GM20000 (cell line): ENCODE data around the gene JARID2.

Experiments used
- DNase-seq: peaks from one replicate; pipeline ENCODE4 v3.0.0; 2012; ENCODE audit warnings: low spot score
- TF ChIP-seq, protein P1 (sequence below): IDR thresholded peaks from 2 replicates; pipeline ENCODE4 v1.5.1; 2012; ENCODE audit warnings: mild to moderate bottlenecking, control low read depth; ENCODE audit errors: extremely low read depth, missing control alignments

Gene JARID2

GRCh38 chr6:15248451-15249370 is 2.8 kb downstream of the JARID2 start:
- TF ChIP-seq, protein P1, sequence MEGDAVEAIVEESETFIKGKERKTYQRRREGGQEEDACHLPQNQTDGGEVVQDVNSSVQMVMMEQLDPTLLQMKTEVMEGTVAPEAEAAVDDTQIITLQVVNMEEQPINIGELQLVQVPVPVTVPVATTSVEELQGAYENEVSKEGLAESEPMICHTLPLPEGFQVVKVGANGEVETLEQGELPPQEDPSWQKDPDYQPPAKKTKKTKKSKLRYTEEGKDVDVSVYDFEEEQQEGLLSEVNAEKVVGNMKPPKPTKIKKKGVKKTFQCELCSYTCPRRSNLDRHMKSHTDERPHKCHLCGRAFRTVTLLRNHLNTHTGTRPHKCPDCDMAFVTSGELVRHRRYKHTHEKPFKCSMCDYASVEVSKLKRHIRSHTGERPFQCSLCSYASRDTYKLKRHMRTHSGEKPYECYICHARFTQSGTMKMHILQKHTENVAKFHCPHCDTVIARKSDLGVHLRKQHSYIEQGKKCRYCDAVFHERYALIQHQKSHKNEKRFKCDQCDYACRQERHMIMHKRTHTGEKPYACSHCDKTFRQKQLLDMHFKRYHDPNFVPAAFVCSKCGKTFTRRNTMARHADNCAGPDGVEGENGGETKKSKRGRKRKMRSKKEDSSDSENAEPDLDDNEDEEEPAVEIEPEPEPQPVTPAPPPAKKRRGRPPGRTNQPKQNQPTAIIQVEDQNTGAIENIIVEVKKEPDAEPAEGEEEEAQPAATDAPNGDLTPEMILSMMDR: no peak
- peak; percentile 95 for DNase-seq

DNA sequence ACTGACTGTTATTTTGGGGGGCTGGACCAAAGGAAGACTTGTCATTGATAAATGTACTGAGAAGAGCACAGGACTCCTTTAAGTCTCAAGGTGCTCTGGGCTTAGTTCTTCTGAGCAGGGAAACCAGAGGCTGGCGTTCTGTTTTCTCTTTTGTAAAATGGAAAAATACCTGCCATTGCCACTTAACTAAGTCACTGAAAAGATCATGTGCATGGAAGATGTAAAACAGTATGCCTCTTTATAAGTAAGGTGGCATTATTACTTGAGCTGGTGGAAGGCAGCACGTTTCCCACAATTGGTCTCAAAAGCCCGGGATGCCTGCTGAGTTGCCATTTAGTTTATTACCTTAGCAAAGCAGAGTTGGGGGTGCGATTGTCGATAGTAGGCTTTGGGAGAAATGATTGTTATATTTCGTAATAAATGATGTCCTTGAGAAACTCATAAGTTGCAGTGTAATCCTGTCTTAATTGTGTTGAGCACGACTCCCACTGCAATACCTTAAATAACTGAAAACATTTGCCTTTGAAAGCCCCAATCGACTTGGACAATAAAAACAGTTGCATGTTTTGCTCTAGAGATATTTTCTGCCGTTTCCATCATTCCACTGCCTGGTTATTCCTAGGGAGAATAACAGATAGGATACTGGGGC is 3.6 kb downstream of the JARID2 start:
- DNase-seq: no peak
- TF ChIP-seq, protein P1: no peak

DNA sequence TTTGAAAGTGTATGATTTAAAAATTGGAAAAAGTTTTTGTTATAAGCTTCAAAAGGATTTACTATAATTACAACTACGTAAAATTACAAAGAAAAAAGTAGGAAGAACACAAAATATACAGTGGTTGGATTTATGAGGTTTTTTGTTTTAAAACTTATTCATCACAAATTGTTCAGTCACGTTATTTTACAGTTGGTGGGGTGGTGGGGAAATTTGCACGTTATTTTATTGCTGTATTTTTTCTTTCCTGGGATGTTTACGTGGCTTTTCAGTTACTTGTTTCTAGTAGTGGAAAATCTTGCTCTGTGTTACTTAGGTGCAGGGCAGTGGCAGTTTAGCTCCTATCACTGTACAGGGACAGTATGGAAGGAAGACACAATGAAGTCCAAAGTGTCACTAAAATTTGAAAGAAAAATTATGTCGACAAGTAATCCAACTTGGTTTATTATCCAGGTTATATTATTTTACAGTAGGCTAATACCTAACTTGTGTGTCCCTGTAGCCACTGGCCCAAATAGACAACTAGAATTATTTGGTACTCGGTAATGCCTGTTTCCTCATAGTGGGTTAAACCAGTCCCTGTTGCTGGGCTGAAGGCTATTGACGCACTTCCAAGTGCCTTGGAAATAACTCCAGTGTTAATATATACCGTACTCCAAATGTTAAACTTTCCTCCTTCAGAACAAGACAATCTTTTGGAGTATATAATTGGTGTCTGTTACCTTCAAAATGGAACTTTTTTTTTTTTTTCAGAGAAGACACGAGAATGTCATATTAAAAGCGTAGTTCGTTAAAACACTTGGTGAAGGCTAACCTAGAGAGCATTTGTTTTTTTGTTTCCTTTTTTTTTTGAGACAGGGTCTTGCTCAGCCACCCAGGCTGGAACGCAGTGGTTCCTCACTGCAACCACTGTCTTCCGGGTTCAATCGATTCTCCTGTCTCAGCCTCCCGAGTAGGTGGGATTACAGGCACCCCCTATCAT is 4.6 kb downstream of the JARID2 start:
- DNase-seq: no peak
- TF ChIP-seq, protein P1: no peak

DNA sequence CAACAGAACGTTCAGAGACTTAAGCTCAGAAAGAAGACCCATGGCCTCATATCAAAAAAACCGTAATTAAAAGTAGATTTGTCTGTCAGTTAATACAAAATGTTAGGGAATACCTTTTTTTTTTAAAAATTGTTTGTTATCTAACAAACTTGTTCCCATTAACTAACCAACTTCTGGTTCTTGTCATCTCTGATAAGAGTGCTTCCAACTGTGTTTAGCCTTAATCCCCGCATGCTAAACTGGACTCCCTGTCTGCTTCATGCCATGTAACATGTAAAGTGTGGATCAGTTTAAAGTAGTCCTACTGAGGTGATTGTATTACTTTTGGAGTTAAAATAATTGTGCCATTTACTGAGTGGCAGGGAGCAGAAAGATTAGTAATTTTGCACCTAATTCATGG is 6.3 kb downstream of the JARID2 start:
- TF ChIP-seq, protein P1: no peak
- no peak for DNase-seq

DNA sequence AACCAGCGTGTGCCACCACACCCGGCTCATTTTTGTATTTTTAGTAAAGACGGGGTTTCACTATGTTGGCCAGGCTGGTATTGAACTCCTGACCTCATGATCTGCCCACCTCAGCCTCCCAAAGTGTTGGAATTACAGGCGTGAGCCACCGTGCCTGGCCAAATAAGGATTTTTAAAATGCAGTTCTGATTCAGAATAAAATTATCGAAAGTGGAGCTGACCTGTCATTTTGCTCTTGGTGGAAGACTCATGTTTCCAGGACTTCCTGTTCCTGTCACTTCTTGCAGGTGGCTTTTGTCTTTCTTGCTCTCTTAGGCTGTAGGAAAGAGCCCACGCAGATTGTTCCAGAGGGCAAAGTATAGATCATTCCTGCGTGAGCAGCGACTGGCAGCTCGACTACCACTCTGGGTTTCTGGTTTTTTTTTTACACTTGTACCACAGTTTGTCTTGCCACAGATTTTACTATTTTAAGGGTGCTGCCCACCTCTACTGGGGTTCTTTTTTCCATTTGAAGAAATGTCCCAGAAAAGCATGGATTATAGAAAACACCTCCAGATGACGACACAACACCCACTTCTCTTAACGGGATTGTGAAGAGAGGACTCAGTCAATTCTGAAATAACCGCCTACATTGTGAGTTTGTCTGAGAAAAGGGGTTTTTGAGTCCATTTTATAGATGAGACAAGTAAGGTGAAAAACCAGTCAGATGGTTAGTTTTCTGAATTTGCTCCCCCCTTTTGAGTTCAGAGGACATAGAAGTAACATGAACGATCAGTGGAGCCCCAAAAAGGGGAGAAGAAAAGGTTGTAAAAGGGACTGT is 7.5 kb downstream of the JARID2 start:
- DNase-seq: peak; percentile 39

More for the DNA sequence above, 7.5 kb downstream of the JARID2 start:
- TF ChIP-seq, protein P1: no peak
